H9 (cell line): Measurements from ENCODE around the gene VTCN1. TPM values are rescaled to one million over a fixed set of nuclear protein-coding genes. Genes with fewer than 3 reads are reported as not detected.

Experiments used
- DNase-seq: peaks from one replicate; pipeline ENCODE4 v3.0.0-alpha.2; 2017
- H2AFZ ChIP-seq: one replicate; pipeline ENCODE4 v1.6.1; 2013; ENCODE audit warnings: mild to moderate bottlenecking, low read length, control low read depth, moderate library complexity
- H2AK5ac ChIP-seq: 2 replicates; pipeline ENCODE4 v1.6.1; 2013; ENCODE audit warnings: low read length, control low read depth, mixed read lengths; ENCODE audit not compliant: insufficient read length
- H2BK120ac ChIP-seq: one replicate; pipeline ENCODE4 v1.6.1; 2013; ENCODE audit warnings: low read depth, mild to moderate bottlenecking, low read length, control low read depth, inconsistent platforms; ENCODE audit not compliant: poor library complexity, severe bottlenecking
- H2BK12ac ChIP-seq: 2 replicates; pipeline ENCODE4 v1.6.1; 2013; ENCODE audit warnings: low read length, control low read depth, mixed read lengths, low read depth; ENCODE audit not compliant: insufficient read length
- H2BK15ac ChIP-seq: 2 replicates; pipeline ENCODE4 v1.6.1; 2013; ENCODE audit warnings: low read depth, low read length, control low read depth
- H2BK20ac ChIP-seq: one replicate; pipeline ENCODE4 v1.6.1; 2013; ENCODE audit warnings: low read depth, mild to moderate bottlenecking, low read length, control low read depth, inconsistent platforms; ENCODE audit not compliant: poor library complexity, severe bottlenecking
- H2BK5ac ChIP-seq: 2 replicates; pipeline ENCODE4 v1.6.1; 2013; ENCODE audit warnings: low read length, control low read depth, mixed read lengths; ENCODE audit not compliant: insufficient read length
- H3K14ac ChIP-seq: 2 replicates; pipeline ENCODE4 v1.6.1; 2013; ENCODE audit warnings: low read length, control low read depth; ENCODE audit not compliant: insufficient read depth
- H3K18ac ChIP-seq: 2 replicates; pipeline ENCODE4 v1.6.1; 2013; ENCODE audit warnings: low read depth, mild to moderate bottlenecking, mixed read lengths, low read length, control low read depth; ENCODE audit not compliant: insufficient read length
- H3K23ac ChIP-seq: 2 replicates; pipeline ENCODE4 v1.6.1; 2013; ENCODE audit warnings: low read length, control low read depth, mixed read lengths, low read depth; ENCODE audit not compliant: insufficient read length
- H3K23me2 ChIP-seq: 2 replicates; pipeline ENCODE4 v1.6.1; 2013; ENCODE audit warnings: low read depth, mild to moderate bottlenecking, mixed read lengths, low read length, control low read depth; ENCODE audit not compliant: insufficient read length, poor library complexity, severe bottlenecking
- H3K27ac ChIP-seq: 2 replicates; pipeline ENCODE4 v1.5.1; 2013; ENCODE audit warnings: low read length, control low read depth, mixed read lengths, low read depth; ENCODE audit not compliant: insufficient read length
- H3K27me3 ChIP-seq: 2 replicates; pipeline ENCODE4 v1.6.1; 2013; ENCODE audit warnings: low read length, control low read depth, inconsistent platforms; ENCODE audit not compliant: insufficient read depth
- H3K4ac ChIP-seq: 2 replicates; pipeline ENCODE4 v1.6.1; 2013; ENCODE audit warnings: low read depth, mild to moderate bottlenecking, control low read depth, inconsistent platforms, low read length, moderate library complexity
- H3K4me1 ChIP-seq: 2 replicates; pipeline ENCODE4 v1.6.1; 2013; ENCODE audit warnings: low read length, control low read depth, inconsistent platforms; ENCODE audit not compliant: insufficient read depth
- H3K4me2 ChIP-seq: 2 replicates; pipeline ENCODE4 v1.6.1; 2013; ENCODE audit warnings: low read length, control low read depth, mixed read lengths; ENCODE audit not compliant: insufficient read length, insufficient read depth
- H3K56ac ChIP-seq: 2 replicates; pipeline ENCODE4 v1.6.1; 2013; ENCODE audit warnings: low read depth, mild to moderate bottlenecking, mixed read lengths, low read length, control low read depth; ENCODE audit not compliant: insufficient read length
- H3K79me1 ChIP-seq: 2 replicates; pipeline ENCODE4 v1.6.1; 2013; ENCODE audit warnings: low read depth, mild to moderate bottlenecking, moderate library complexity, low read length, control low read depth, inconsistent platforms; ENCODE audit not compliant: insufficient read depth, poor library complexity, severe bottlenecking
- H3K79me2 ChIP-seq: 2 replicates; pipeline ENCODE4 v1.6.1; 2013; ENCODE audit warnings: low read length, control low read depth, inconsistent platforms; ENCODE audit not compliant: insufficient read depth
- H3K9ac ChIP-seq: 2 replicates; pipeline ENCODE4 v1.6.1; 2013; ENCODE audit warnings: low read length, control low read depth, mixed read lengths; ENCODE audit not compliant: insufficient read length; ENCODE audit errors: extremely low read depth
- H3K9me3 ChIP-seq: one replicate; pipeline ENCODE4 v1.6.1; 2013; ENCODE audit warnings: low read depth, low read length, inconsistent platforms; ENCODE audit not compliant: control insufficient read depth
- H3T11ph ChIP-seq: one replicate; pipeline ENCODE4 v1.6.1; 2013; ENCODE audit warnings: mild to moderate bottlenecking, low read length, control low read depth, inconsistent platforms
- H4K20me1 ChIP-seq: one replicate; pipeline ENCODE4 v1.6.1; 2013; ENCODE audit not compliant: control insufficient read depth, insufficient read length, insufficient read depth
- H4K5ac ChIP-seq: 2 replicates; pipeline ENCODE4 v1.6.1; 2013; ENCODE audit warnings: low read depth, mild to moderate bottlenecking, mixed read lengths, low read length, control low read depth; ENCODE audit not compliant: insufficient read length
- H4K8ac ChIP-seq: replicated peaks from 2 replicates; pipeline ENCODE4 v1.6.1; 2013; ENCODE audit warnings: low read length, control low read depth, mixed read lengths, low read depth; ENCODE audit not compliant: insufficient read length
- H4K91ac ChIP-seq: 2 replicates; pipeline ENCODE4 v1.6.1; 2013; ENCODE audit warnings: low read depth, mild to moderate bottlenecking, moderate library complexity, mixed read lengths, low read length, control low read depth; ENCODE audit not compliant: insufficient read length
- H3K27ac Mint-ChIP-seq, 3 experiments: 2 replicates in 2 of 3; 3 replicates in 1 of 3; pipeline ENCODE4 v1.8.0; 2020 to 2021; ENCODE audit warnings: mixed read lengths in 3 of 3, mild to moderate bottlenecking in 1 of 3, moderate library complexity in 1 of 3
- H3K27me3 Mint-ChIP-seq: 2 replicates; pipeline ENCODE4 v1.8.0; 2021; ENCODE audit warnings: low read depth, mild to moderate bottlenecking, moderate library complexity, mixed read lengths
- H3K36me3 Mint-ChIP-seq, 3 experiments: 2 replicates in 2 of 3; 3 replicates in 1 of 3; pipeline ENCODE4 v1.8.0; 2020 to 2021; ENCODE audit warnings: low read depth in 3 of 3, mixed read lengths in 3 of 3; ENCODE audit not compliant: insufficient read depth in 1 of 3
- H3K4me1 Mint-ChIP-seq, 2 experiments: 2 replicates each; pipeline ENCODE4 v1.8.0; 2020; ENCODE audit warnings: mixed read lengths in 2 of 2
- H3K4me3 Mint-ChIP-seq, 2 experiments: 2 replicates in 1 of 2; 3 replicates in 1 of 2; pipeline ENCODE4 v1.8.0; 2020 to 2021; ENCODE audit warnings: mild to moderate bottlenecking in 2 of 2, mixed read lengths in 2 of 2, moderate library complexity in 1 of 2
- H3K9me3 Mint-ChIP-seq, 2 experiments: 2 replicates in 1 of 2; 3 replicates in 1 of 2; pipeline ENCODE4 v1.8.0; 2020; ENCODE audit warnings: mild to moderate bottlenecking in 2 of 2, mixed read lengths in 2 of 2, moderate library complexity in 1 of 2
- CTCF ChIP-seq: fragments of 200-600 bp; sonication (generic); conservative IDR thresholded peaks from 3 replicates; pipeline ENCODE4 v1.8.0; 2021; ENCODE audit warnings: antibody characterized with exemption, mild to moderate bottlenecking
- WGBS: extraction: QIAGEN DNeasy Blood & Tissue Kit; methylation state at CpG from one replicate; pipeline ENCODE4 v1.1.7; 2013; ENCODE audit warnings: missing lambda C conversion rate, low lambda C conversion rate, mixed read lengths; ENCODE audit not compliant: insufficient read length; ENCODE audit errors: extremely low coverage; 5-methylcytosine and 5-hydroxymethylcytosine counted together
- total RNA-seq: library from RNA; stranded (reverse); gene quantifications from 2 replicates; pipeline ENCODE4 v1.2.1, GENCODE V29; 2021

VTCN1 gene
- total RNA-seq, 1 experiment from 2014 or later: 0.33 TPM

GRCh38 chr1:117122330-117123025, 88.2 kb downstream of the VTCN1 start:
- Histone ChIP-seq H2AFZ (no peak overlapping the region), H3K23ac (no peak overlapping the region), H3K4ac (no peak overlapping the region), H2BK15ac (no peak overlapping the region), H2BK12ac (no peak overlapping the region), H3K4me2 (peak overlapping the region; percentile 53), H4K91ac (no peak overlapping the region), H4K5ac (no peak overlapping the region), H4K20me1 (no peaks in the 10 kb centered on the region), H2BK5ac (no peak overlapping the region), H3K18ac (peak overlapping the region; percentile 43), H3K27me3 (no peaks in the 10 kb centered on the region), H2BK20ac (no peak overlapping the region), H4K8ac (no peak overlapping the region), H3K56ac (no peak overlapping the region), H3K23me2 (peaks cover 8% of the 10 kb centered on the region), H3T11ph (no peak overlapping the region), H2BK120ac (peak overlapping the region; percentile 10), H3K79me1 (no peaks in the 10 kb centered on the region), H3K4me1 (no peaks in the 10 kb centered on the region), H3K79me2 (no peaks in the 10 kb centered on the region), H3K27ac (no peak overlapping the region), H3K9me3 (no peaks in the 10 kb centered on the region), H3K9ac (peak overlapping the region; percentile 23), H2AK5ac (no peak overlapping the region), H3K14ac (peak overlapping the region; percentile 16; the same call in 1 of the 2 replicates)
- Mint-ChIP-seq H3K9me3 (peaks cover 0 to 2% of the 10 kb centered on the region in 2 experiments; a peak in 1 of 5 replicates), H3K27me3 (no peaks in the 10 kb centered on the region; the same call in 1 of the 2 replicates), H3K4me3 (peak overlapping the region; percentile 82 to 87), H3K4me1 (peaks cover 18 to 21% of the 10 kb centered on the region in 2 experiments), H3K36me3 (peaks cover 3 to 15% (median 11%) of the 10 kb centered on the region in 3 experiments; a peak in 6 of 7 replicates), H3K27ac (peak overlapping the region; percentile 28 to 88 (median 81); a peak in 6 of 7 replicates)
- WGBS: no CpG with 5 or more reads among the region's 32 CpGs
- no peak for DNase-seq
- peak; percentile 30; the same call in 2 of the 3 replicates for TF ChIP-seq CTCF
